Esophagus muscularis mucosa (tissue), 4 donors: ENCODE results near the gene CEL. TPM values are rescaled to one million over a fixed set of nuclear protein-coding genes. Genes with fewer than 3 reads are reported as not detected.

Source experiments
- DNase-seq: peaks from one replicate; pipeline ENCODE4 v3.0.0-alpha.2; 2017; ENCODE audit errors: extremely low spot score
- H3K27ac ChIP-seq, 4 donors: fragments of 200-600 bp; sonication (generic); replicated peaks in 1 of 4; 1 replicate in 3 of 4; 2 replicates in 1 of 4; pipeline ENCODE4 v1.5.1; 2016 to 2019; ENCODE audit warnings: mild to moderate bottlenecking in 1 of 4
- H3K27me3 ChIP-seq, 4 donors: fragments of 200-600 bp; sonication (generic); one replicate each; pipeline versions ENCODE4 v1.5.1 to v1.6.0; 2016 to 2019
- H3K36me3 ChIP-seq, 4 donors: fragments of 200-600 bp; sonication (generic); one replicate each; pipeline ENCODE4 v1.5.1; 2016 to 2019
- H3K4me1 ChIP-seq, 4 donors: fragments of 200-600 bp; sonication (generic); one replicate each; pipeline ENCODE4 v1.5.1; 2016 to 2019
- H3K4me3 ChIP-seq, 4 donors: fragments of 200-600 bp; sonication (generic); 1 replicate in 2 of 4; 2 replicates in 2 of 4; pipeline ENCODE4 v1.5.1; 2016 to 2019; ENCODE audit warnings: mild to moderate bottlenecking in 4 of 4, moderate library complexity in 1 of 4
- H3K9me3 ChIP-seq, 4 donors: fragments of 200-600 bp; sonication (generic); 1 replicate in 3 of 4; 2 replicates in 1 of 4; pipeline ENCODE4 v1.5.1; 2016 to 2019
- EP300 ChIP-seq: sonication (generic); formaldehyde crosslinking; IDR thresholded peaks from one replicate; pipeline ENCODE4 v1.6.1; 2017; ENCODE audit warnings: antibody characterized with exemption
- POLR2A ChIP-seq: fragments of 450-650 bp; IDR thresholded peaks from one replicate; pipeline ENCODE4 v1.6.1; 2017; ENCODE audit warnings: antibody characterized with exemption, moderate library complexity, mild to moderate bottlenecking, low read depth
- POLR2AphosphoS5 ChIP-seq, 2 donors: sonication (generic); formaldehyde crosslinking; IDR thresholded peaks; one replicate each; pipeline ENCODE4 v1.6.1; 2017; ENCODE audit warnings: antibody characterized with exemption in 2 of 2
- WGBS: methylation state at CpG from one replicate; pipeline ENCODE4 v1.1.5; 2018; 5-methylcytosine and 5-hydroxymethylcytosine counted together
- intact Hi-C: fragments of 100-400 bp; cut with DNase I; formaldehyde crosslinking; loops from one replicate; pipeline ENCODE4 v1.15.1; 2023
- total RNA-seq, 4 donors: library from RNA; depleted of rRNA; stranded (reverse); fragments of >200 nt; gene quantifications; one replicate each; pipeline versions ENCODE4 v1.1.0 to v1.2.1, GENCODE V29; 2016
- TF ChIP-seq, protein P1 (sequence below), 3 experiments: fragments of 200-600 bp in 2 of 3; fragments of 450-650 bp in 1 of 3; sonication (generic) in 2 of 3; IDR thresholded peaks; one replicate each; pipeline ENCODE4 v1.5.1; 2017 to 2019; ENCODE audit warnings: antibody characterized with exemption in 3 of 3, mild to moderate bottlenecking in 2 of 3, moderate library complexity in 1 of 3

CEL gene
- total RNA-seq, 4 donors from 2014 or later = 0.17 to 0.42 (median 0.21) TPM

DNA sequence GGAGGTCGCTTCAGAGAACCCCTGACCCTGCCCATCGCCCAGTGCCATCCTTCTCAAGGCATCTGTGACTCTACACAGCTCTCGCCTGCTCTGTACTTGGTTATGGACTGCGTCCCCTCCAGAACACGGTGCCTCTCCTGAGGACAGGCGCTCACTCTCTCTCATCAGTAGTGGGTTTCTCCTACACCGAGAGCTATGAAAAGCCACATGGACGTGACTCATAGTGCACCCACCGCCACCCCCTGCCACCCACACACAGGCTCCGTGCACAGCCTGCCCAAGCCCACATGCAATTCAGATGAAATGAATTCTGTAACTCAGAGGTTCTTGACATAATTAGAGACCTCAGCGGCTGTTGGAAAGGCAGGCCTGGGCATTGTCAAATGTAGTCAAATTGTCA, 17.1 kb upstream of the CEL start:
- Histone ChIP-seq H3K4me1 (no peaks in the 10 kb centered on the region), H3K4me3 (no peak overlapping the region), H3K9me3 (no peaks in the 10 kb centered on the region), H3K27ac (no peak overlapping the region), H3K27me3 (no peaks in the 10 kb centered on the region), H3K36me3 (peaks cover 57 to 80% (median 78%) of the 10 kb centered on the region in 4 donors)
- no peak for TF ChIP-seq POLR2AphosphoS5 (IDR thresholded peaks at IDR 0.05)
- TF ChIP-seq EP300 = no peak
- no peak for TF ChIP-seq POLR2A
- TF ChIP-seq, protein P1, sequence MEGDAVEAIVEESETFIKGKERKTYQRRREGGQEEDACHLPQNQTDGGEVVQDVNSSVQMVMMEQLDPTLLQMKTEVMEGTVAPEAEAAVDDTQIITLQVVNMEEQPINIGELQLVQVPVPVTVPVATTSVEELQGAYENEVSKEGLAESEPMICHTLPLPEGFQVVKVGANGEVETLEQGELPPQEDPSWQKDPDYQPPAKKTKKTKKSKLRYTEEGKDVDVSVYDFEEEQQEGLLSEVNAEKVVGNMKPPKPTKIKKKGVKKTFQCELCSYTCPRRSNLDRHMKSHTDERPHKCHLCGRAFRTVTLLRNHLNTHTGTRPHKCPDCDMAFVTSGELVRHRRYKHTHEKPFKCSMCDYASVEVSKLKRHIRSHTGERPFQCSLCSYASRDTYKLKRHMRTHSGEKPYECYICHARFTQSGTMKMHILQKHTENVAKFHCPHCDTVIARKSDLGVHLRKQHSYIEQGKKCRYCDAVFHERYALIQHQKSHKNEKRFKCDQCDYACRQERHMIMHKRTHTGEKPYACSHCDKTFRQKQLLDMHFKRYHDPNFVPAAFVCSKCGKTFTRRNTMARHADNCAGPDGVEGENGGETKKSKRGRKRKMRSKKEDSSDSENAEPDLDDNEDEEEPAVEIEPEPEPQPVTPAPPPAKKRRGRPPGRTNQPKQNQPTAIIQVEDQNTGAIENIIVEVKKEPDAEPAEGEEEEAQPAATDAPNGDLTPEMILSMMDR (IDR thresholded peaks at IDR 0.05) = no peak
- intact Hi-C loops = no loop called here
- no peak for DNase-seq
- WGBS = 87% methylated on average over 11 of the region's 11 CpGs

DNA sequence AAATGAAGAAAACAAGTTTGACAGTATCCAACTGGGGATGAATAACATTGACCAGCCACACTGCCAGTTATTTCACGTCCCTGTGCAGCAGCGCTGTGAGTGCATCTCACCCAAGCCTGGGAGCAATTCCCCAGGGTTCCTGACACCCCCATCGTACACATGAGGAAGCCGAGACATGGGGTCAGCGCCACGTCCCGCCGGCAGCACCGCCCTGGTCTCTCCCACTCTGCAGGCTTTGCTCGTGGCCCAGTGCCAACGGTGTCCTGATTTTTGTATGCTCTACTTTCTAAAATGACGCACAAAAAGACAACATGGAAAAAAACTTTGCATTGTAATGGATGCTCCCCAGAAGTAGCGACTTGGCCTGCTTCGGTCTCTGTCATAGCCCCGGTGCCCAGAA, 16.6 kb upstream of the CEL start:
- intact Hi-C loops = no loop called here
- WGBS = 91% methylated on average over 15 of the region's 15 CpGs
- DNase-seq = no peak
- TF ChIP-seq, protein P1 (IDR thresholded peaks at IDR 0.05) = no peak
- TF ChIP-seq POLR2A = no peak
- TF ChIP-seq EP300 = no peak
- no peak for TF ChIP-seq POLR2AphosphoS5 (IDR thresholded peaks at IDR 0.05)
- Histone ChIP-seq H3K9me3 (no peaks in the 10 kb centered on the region), H3K27me3 (no peaks in the 10 kb centered on the region), H3K27ac (no peak overlapping the region), H3K4me1 (no peaks in the 10 kb centered on the region), H3K36me3 (peaks cover 61 to 85% (median 83%) of the 10 kb centered on the region in 4 donors), H3K4me3 (no peak overlapping the region)

DNA sequence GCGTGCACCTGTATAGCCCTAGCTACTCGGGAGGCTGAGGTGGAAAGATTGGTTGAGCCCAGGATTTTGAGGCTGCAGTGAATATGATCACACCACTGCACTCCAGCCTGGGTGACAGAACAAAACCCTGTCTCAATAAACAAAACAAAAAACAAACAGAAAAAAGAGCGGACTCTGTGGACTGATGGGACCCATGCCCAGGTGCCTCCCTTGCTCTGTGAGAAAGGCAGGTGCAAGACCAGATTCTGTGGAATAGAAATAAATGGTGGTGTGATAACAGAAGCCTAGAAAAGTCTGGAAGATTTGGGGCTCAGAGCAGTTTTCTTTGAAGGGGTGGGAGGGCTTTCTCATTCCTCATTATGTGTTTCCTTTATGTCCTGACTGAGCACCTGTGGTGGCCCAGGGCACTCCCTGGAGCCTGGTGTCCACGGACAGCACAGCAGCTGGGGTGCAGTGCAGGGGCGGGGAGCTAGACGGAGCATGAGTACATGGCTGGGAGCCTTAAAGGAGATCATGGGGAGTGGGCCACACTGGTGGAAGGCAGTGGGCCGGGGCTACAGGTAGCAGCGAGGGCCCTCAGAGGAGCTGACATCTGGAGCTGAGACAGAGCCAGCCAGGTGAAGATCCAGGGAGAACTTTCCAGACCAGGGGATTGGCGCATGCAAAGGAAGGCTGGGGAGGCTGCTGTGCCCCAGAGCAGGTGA, 15.4 kb upstream of the CEL start:
- no peak overlapping the region for H3K4me3 ChIP-seq
- WGBS = 94% methylated on average over 9 of the region's 9 CpGs
- DNase-seq = no peak
- H3K27ac ChIP-seq = no peak overlapping the region
- TF ChIP-seq, protein P1 (IDR thresholded peaks at IDR 0.05) = no peak
- TF ChIP-seq POLR2A (no peak), EP300 (no peak), POLR2AphosphoS5 (IDR thresholded peaks at IDR 0.05) (no peak)
- intact Hi-C loops = no loop called here
- H3K4me1 ChIP-seq = no peaks in the 10 kb centered on the region
- H3K36me3 ChIP-seq = peaks cover 72 to 97% (median 95%) of the 10 kb centered on the region in 4 donors
- H3K9me3 ChIP-seq = no peaks in the 10 kb centered on the region
- H3K27me3 ChIP-seq = no peaks in the 10 kb centered on the region

DNA sequence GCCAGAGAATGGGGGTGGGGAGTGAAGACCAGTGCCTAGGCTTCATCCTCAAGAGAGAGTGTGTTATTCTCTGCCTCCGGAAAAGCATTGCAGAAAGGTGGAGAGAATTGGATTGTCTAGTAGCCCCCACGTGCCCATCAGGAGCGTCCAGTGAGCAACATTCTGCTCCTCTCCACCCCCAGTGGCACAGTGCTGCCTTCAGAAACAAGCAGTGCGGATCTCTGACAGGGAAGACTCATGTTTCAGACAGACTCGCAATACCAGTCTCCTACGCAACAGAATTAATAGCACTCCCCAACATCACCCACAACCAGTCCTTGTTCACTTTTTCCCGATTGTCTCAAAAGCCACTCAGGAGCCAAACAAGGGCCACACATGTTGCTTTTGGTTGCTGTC, 14.9 kb upstream of the CEL start:
- TF ChIP-seq POLR2AphosphoS5 (IDR thresholded peaks at IDR 0.05) (no peak), EP300 (no peak), POLR2A (no peak)
- TF ChIP-seq, protein P1 (IDR thresholded peaks at IDR 0.05) = no peak
- H3K27me3 ChIP-seq = no peaks in the 10 kb centered on the region
- peaks cover 76 to 100% (median 97%) of the 10 kb centered on the region in 4 donors for H3K36me3 ChIP-seq
- WGBS = 95% methylated on average over 7 of the region's 7 CpGs
- no peak for DNase-seq
- H3K4me3 ChIP-seq = no peak overlapping the region
- intact Hi-C loops = no loop called here
- no peaks in the 10 kb centered on the region for H3K4me1 ChIP-seq
- no peaks in the 10 kb centered on the region for H3K9me3 ChIP-seq
- no peak overlapping the region for H3K27ac ChIP-seq

DNA sequence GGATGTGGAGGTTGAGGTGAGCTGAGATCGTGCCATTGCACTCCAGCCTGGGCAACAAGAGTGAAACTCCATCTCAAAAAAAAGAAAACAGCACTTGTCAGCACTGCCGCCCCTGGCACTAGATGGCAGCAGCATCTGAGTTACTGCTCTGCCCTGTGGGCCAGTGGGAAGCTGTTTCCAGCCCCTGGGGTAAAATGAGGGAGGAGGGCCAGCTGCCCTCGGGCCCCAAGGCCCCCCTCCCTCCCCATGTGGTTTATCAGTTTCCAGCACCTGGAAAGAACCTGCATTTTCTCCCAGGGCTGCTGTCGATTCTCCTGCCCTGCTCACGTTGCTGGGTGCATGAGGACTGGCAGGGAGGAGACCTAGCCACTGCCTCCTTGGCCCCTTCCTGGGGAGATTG, 13.2 kb upstream of the CEL start:
- Histone ChIP-seq H3K4me3 (no peak overlapping the region), H3K27me3 (no peaks in the 10 kb centered on the region), H3K4me1 (no peaks in the 10 kb centered on the region), H3K36me3 (peaks cover 73 to 100% (median 97%) of the 10 kb centered on the region in 4 donors), H3K27ac (no peak overlapping the region), H3K9me3 (no peaks in the 10 kb centered on the region)
- intact Hi-C loops = no loop called here
- WGBS = 60% methylated on average over 5 of the region's 5 CpGs
- DNase-seq = no peak
- TF ChIP-seq, protein P1 (IDR thresholded peaks at IDR 0.05) = peak in 1 of 3 experiments; percentile 8
- TF ChIP-seq POLR2A = no peak
